H1 (cell line): ENCODE results near the gene CLINT1.

ENCODE experiments used
- ASH2L ChIP-seq: fragments of 200-600, 300-600 bp; sonication (generic); IDR thresholded peaks from one replicate; pipeline ENCODE4 v1.7.1; 2017; ENCODE audit warnings: low read length
- CTBP2 ChIP-seq: IDR thresholded peaks from 2 replicates; pipeline ENCODE4 v1.7.0; 2011; ENCODE audit warnings: borderline replicate concordance, mild to moderate bottlenecking, moderate library complexity, mixed read lengths, low read length; ENCODE audit not compliant: insufficient read depth, insufficient read length
- FOSL1 ChIP-seq: IDR thresholded peaks from 2 replicates; pipeline ENCODE4 v1.6.1; 2011; ENCODE audit warnings: mild to moderate bottlenecking, low read depth, low read length, moderate library complexity; ENCODE audit not compliant: insufficient read depth
- TAF7 ChIP-seq: optimal IDR thresholded peaks from 2 replicates; pipeline ENCODE3; 2011; ENCODE audit warnings: low read depth, mild to moderate bottlenecking, inconsistent platforms, low read length, moderate library complexity, borderline replicate concordance
- ZNF274 ChIP-seq: IDR thresholded peaks from 2 replicates; pipeline ENCODE4 v1.7.0; 2012; ENCODE audit warnings: low read length, borderline replicate concordance; ENCODE audit errors: extremely low read depth
- TF ChIP-seq, protein P1 (sequence below): IDR thresholded peaks from 2 replicates; pipeline ENCODE4 v1.6.1; 2011; ENCODE audit warnings: low read length, improper control_type of control experiment
- TF ChIP-seq, protein P2 (sequence below), 3 experiments: IDR thresholded peaks; 1 replicate in 2 of 3; 2 replicates in 1 of 3; pipeline versions ENCODE4 v1.5.1 to v1.6.1; 2011; ENCODE audit warnings: low read length in 3 of 3, mild to moderate bottlenecking in 3 of 3, inconsistent platforms in 2 of 3, low read depth in 1 of 3, moderate library complexity in 1 of 3; ENCODE audit not compliant: insufficient read depth in 1 of 3; ENCODE audit errors: control extremely low read depth in 1 of 3

DNA sequence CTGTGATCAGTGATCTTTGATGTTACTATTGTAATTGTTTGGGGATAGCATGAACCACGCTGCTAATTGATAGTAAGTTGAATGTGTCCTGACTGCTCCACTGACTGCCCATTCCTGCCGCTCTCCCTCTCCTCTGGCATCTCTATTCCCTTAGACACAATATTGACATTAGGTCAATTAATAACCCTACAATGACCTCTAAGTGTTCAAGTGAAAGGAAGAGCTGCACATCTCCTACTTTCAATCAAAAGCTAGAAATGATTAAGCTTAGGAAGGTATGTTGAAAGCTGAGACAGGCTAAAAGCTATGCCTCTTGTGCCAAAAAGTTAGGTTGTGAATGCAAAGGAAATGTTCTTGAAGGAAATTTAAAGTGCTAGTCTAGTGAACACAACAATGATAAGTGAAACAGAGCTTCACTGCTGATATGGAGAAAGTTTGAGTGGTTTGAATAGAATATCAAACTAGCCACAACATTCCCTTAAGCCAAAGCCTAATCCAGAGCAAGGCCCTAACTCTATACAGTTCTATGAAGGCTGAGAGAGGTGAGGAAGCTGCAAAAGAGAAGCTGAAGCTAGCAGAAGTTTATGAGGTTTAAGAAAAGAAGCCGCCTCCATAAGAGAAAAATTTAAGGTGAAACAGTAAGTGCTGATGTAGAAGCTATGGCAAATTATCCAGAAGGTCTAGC lies 12.9 kb downstream of the CLINT1 start:
- TF ChIP-seq CTBP2 (no peak), FOSL1 (no peak), ZNF274 (no peak), TAF7 (no peak), ASH2L (no peak)
- TF ChIP-seq, protein P1, sequence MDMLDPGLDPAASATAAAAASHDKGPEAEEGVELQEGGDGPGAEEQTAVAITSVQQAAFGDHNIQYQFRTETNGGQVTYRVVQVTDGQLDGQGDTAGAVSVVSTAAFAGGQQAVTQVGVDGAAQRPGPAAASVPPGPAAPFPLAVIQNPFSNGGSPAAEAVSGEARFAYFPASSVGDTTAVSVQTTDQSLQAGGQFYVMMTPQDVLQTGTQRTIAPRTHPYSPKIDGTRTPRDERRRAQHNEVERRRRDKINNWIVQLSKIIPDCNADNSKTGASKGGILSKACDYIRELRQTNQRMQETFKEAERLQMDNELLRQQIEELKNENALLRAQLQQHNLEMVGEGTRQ: no peak
- TF ChIP-seq, protein P2, sequence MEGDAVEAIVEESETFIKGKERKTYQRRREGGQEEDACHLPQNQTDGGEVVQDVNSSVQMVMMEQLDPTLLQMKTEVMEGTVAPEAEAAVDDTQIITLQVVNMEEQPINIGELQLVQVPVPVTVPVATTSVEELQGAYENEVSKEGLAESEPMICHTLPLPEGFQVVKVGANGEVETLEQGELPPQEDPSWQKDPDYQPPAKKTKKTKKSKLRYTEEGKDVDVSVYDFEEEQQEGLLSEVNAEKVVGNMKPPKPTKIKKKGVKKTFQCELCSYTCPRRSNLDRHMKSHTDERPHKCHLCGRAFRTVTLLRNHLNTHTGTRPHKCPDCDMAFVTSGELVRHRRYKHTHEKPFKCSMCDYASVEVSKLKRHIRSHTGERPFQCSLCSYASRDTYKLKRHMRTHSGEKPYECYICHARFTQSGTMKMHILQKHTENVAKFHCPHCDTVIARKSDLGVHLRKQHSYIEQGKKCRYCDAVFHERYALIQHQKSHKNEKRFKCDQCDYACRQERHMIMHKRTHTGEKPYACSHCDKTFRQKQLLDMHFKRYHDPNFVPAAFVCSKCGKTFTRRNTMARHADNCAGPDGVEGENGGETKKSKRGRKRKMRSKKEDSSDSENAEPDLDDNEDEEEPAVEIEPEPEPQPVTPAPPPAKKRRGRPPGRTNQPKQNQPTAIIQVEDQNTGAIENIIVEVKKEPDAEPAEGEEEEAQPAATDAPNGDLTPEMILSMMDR (IDR thresholded peaks at IDR 0.05; ENCODE audit: control extremely low read depth in 1 of 3, insufficient read depth in 1 of 3, low read depth in 1 of 3, low read length in 3 of 3): no peak
